Tibial artery (tissue), 4 donors: ENCODE results near the gene SLCO3A1.

Experiments used
- DNase-seq, 2 donors: peaks; one replicate each; pipeline ENCODE4 v3.0.0-alpha.2; 2019
- H3K27ac ChIP-seq, 2 donors: fragments of 200-600 bp; sonication (generic) in 1 of 2; 1 replicate in 1 of 2; 2 replicates in 1 of 2; pipeline ENCODE4 v1.5.1; 2018 to 2019; ENCODE audit warnings: mild to moderate bottlenecking in 1 of 2
- H3K27me3 ChIP-seq, 2 donors: fragments of 200-600 bp; sonication (generic) in 1 of 2; one replicate each; pipeline versions ENCODE4 v1.5.1 to v1.6.0; 2016 to 2019
- H3K36me3 ChIP-seq, 3 donors: fragments of 200-600 bp; sonication (generic) in 2 of 3; one replicate each; pipeline ENCODE4 v1.5.1; 2016 to 2019; ENCODE audit warnings: mild to moderate bottlenecking in 2 of 3
- H3K4me1 ChIP-seq, 4 donors: fragments of 200-600 bp; sonication (generic) in 2 of 4; 1 replicate in 3 of 4; 2 replicates in 1 of 4; pipeline ENCODE4 v1.5.1; 2016 to 2019
- H3K4me3 ChIP-seq, 2 donors: fragments of 200-600 bp; sonication (generic) in 1 of 2; 1 replicate in 1 of 2; 2 replicates in 1 of 2; pipeline ENCODE4 v1.5.1; 2018 to 2019; ENCODE audit warnings: mild to moderate bottlenecking in 2 of 2
- H3K9me3 ChIP-seq, 3 donors: fragments of 200-600 bp; sonication (generic) in 1 of 3; one replicate each; pipeline ENCODE4 v1.5.1; 2016 to 2019
- intact Hi-C: fragments of 100-400 bp; cut with DNase I; formaldehyde crosslinking; loops from one replicate; pipeline ENCODE4 v1.15.0; 2023; ENCODE audit warnings: low total_unique reads
- TF ChIP-seq, protein P1 (sequence below), 2 experiments: fragments of 200-600 bp in 1 of 2; fragments of 450-650 bp in 1 of 2; IDR thresholded peaks; one replicate each; pipeline ENCODE4 v1.5.1; 2017 to 2019; ENCODE audit warnings: antibody characterized with exemption in 2 of 2, mild to moderate bottlenecking in 1 of 2, moderate library complexity in 1 of 2

Gene SLCO3A1

GRCh38 chr15:92098869-92099268, 245.4 kb downstream of the SLCO3A1 start:
- H3K36me3 ChIP-seq = peaks cover 10 to 15% (median 13%) of the 10 kb centered on the region in 3 donors
- H3K4me1 ChIP-seq = peaks cover 0 to 6% (median 2%) of the 10 kb centered on the region in 4 donors
- no peaks in the 10 kb centered on the region for H3K9me3 ChIP-seq
- DNase-seq = no peak
- H3K27me3 ChIP-seq = no peaks in the 10 kb centered on the region
- no peak overlapping the region for H3K4me3 ChIP-seq
- TF ChIP-seq, protein P1, sequence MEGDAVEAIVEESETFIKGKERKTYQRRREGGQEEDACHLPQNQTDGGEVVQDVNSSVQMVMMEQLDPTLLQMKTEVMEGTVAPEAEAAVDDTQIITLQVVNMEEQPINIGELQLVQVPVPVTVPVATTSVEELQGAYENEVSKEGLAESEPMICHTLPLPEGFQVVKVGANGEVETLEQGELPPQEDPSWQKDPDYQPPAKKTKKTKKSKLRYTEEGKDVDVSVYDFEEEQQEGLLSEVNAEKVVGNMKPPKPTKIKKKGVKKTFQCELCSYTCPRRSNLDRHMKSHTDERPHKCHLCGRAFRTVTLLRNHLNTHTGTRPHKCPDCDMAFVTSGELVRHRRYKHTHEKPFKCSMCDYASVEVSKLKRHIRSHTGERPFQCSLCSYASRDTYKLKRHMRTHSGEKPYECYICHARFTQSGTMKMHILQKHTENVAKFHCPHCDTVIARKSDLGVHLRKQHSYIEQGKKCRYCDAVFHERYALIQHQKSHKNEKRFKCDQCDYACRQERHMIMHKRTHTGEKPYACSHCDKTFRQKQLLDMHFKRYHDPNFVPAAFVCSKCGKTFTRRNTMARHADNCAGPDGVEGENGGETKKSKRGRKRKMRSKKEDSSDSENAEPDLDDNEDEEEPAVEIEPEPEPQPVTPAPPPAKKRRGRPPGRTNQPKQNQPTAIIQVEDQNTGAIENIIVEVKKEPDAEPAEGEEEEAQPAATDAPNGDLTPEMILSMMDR (IDR thresholded peaks at IDR 0.05) = no peak
- no peak overlapping the region for H3K27ac ChIP-seq
- intact Hi-C loops = no loop called here

DNA sequence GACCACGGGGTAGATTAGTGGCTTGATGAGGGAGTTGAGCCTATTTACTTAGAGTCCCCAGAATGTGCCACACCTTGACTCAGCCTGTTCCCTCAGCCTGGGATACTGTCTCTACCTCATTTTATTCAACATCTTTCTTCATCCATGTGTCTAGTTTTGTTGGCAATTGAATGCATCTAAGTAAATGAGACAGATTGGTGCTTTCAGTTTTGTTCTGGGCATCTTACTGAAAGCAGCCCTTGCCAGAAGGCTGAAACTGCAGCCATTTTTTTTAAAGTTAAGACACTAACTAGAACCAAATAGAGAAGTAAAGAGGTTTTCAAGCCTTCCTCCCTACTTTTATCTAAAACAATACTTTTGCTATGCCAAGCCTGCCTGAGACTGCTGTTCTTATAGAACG, 246.8 kb downstream of the SLCO3A1 start:
- H3K27me3 ChIP-seq = no peaks in the 10 kb centered on the region
- H3K36me3 ChIP-seq = peaks cover 8 to 22% (median 17%) of the 10 kb centered on the region in 3 donors
- no peak overlapping the region for H3K4me3 ChIP-seq
- TF ChIP-seq, protein P1 (IDR thresholded peaks at IDR 0.05) = no peak
- no peak overlapping the region for H3K27ac ChIP-seq
- H3K4me1 ChIP-seq = peaks cover 0 to 6% (median 2%) of the 10 kb centered on the region in 4 donors
- intact Hi-C loops = no loop called here
- DNase-seq = no peak
- no peaks in the 10 kb centered on the region for H3K9me3 ChIP-seq

DNA sequence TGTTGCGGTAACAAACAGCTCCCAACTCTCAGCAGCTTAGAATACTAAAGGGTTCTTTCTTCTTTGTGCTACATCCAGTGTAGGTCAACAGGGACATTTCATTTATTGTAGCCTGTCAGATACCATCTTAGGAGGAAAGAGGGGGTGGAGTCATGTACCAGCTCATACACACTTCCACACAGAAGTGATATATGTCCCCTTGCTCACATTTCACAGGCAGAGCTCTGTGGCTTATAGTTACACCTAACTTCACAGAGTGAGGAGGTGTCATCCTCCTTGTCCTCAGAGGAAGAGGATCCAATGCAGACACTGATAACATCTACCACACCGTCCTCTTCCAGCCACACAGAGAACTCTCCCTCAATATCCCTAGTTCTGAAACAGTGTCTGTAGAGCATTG, 247.2 kb downstream of the SLCO3A1 start:
- H3K9me3 ChIP-seq = no peaks in the 10 kb centered on the region
- TF ChIP-seq, protein P1 (IDR thresholded peaks at IDR 0.05) = no peak
- no peaks in the 10 kb centered on the region for H3K27me3 ChIP-seq
- DNase-seq = no peak
- H3K4me3 ChIP-seq = no peak overlapping the region
- H3K36me3 ChIP-seq = peaks cover 3 to 27% (median 16%) of the 10 kb centered on the region in 3 donors
- H3K27ac ChIP-seq = no peak overlapping the region
- H3K4me1 ChIP-seq = peaks cover 0 to 6% (median 2%) of the 10 kb centered on the region in 4 donors
- intact Hi-C loops = no loop called here

DNA sequence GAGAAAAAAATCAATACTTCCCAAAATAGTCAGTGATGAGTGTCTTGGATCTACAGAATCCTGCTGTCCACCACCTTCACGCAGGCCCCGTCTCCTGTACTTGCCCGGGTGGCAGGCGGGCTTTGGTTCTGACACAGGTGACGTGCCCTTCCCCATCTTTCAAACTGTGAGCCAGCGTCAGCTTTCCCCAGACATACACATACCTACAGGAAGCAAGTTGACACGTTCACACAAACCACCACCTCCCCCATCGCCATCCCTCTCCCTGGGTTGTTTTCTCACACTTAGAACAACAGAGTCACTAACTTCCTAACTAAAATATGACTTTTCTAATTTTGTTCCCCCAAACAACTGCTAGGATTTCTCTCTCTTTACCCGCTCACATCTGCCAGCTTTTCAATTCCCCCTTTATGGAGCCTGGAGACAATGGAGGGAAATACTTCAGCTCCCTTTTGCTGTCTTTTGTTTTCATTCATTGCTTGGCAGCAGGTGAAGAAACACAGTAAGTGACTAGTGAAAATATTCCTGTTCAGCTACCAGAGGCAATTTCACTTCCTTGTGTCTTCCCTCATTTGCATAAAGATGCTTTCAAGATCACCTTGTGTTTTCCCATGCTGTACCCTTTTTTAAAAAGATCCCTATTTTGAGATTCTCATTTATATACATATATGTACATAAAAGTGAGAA, 248.3 kb downstream of the SLCO3A1 start:
- H3K27ac ChIP-seq = no peak overlapping the region
- intact Hi-C loops = no loop called here
- H3K4me3 ChIP-seq = no peak overlapping the region
- H3K27me3 ChIP-seq = no peaks in the 10 kb centered on the region
- peaks cover 0 to 21% (median 20%) of the 10 kb centered on the region in 3 donors for H3K36me3 ChIP-seq
- H3K4me1 ChIP-seq = peaks cover 0 to 6% (median 2%) of the 10 kb centered on the region in 4 donors
- DNase-seq = no peak
- TF ChIP-seq, protein P1 (IDR thresholded peaks at IDR 0.05) = no peak
- H3K9me3 ChIP-seq = no peaks in the 10 kb centered on the region

GRCh38 chr15:92102395-92102755, 248.9 kb downstream of the SLCO3A1 start:
- H3K4me3 ChIP-seq = no peak overlapping the region
- H3K27ac ChIP-seq = no peak overlapping the region
- intact Hi-C loops = no loop called here
- TF ChIP-seq, protein P1 (IDR thresholded peaks at IDR 0.05) = no peak
- no peaks in the 10 kb centered on the region for H3K9me3 ChIP-seq
- no peaks in the 10 kb centered on the region for H3K27me3 ChIP-seq
- H3K36me3 ChIP-seq = peaks cover 0 to 25% (median 18%) of the 10 kb centered on the region in 3 donors
- H3K4me1 ChIP-seq = peaks cover 0 to 5% (median under 1%) of the 10 kb centered on the region in 4 donors
- no peak for DNase-seq
